ENCODE results near the gene HBZ.
"Not testable (repeated sequence)": the region's sequence is repeated elsewhere in the genome, so short reads cannot be mapped to it uniquely, and the experiment has no call there.

HBZ gene

DNA sequence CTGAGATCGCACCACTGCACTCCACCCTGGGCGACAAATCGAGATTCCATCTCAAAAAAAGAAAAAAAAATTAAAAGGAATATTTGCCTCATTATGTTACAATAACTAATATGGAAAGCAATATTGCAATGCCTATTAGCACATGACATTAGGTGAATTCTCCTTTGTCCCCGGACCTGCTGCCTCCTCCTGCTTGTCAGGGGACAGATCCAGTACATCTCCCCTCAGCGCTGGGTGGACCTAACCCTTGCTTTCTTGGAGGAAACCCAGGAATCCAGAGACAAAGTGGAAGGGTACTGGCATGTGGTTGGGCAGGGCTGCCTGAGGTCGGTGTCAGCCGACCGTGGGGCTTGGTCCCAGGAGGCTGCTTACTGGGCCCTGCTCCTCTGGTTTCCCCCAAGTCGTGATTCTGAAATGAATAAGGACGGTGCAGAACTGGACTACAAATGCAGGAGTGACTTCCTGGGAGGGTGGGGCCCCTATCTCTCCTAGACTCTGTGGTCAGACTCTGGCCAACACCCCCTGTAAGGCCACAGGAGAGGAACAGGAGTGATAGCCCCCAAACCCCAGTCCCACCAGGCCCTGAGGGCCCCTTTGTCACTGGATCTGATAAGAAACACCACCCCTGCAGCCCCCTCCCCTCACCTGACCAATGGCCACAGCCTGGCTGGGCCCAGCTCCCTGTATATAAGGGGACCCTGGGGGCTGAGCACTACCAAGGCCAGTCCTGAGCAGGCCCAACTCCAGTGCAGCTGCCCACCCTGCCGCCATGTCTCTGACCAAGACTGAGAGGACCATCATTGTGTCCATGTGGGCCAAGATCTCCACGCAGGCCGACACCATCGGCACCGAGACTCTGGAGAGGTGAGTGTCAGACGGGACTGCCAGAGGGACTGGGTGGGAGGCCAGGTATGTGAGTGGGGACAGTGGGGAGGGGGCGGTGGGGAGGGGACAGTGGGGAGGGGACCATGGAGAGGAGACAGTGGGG, at the start of gene HBZ:
HBZ (plus strand) TSS at position 504 of the 988 bp plus-strand sequence; CDS start at position 770, 266 bp downstream.
- DNase-seq (ENCODE audit: low spot score): no peak

DNA sequence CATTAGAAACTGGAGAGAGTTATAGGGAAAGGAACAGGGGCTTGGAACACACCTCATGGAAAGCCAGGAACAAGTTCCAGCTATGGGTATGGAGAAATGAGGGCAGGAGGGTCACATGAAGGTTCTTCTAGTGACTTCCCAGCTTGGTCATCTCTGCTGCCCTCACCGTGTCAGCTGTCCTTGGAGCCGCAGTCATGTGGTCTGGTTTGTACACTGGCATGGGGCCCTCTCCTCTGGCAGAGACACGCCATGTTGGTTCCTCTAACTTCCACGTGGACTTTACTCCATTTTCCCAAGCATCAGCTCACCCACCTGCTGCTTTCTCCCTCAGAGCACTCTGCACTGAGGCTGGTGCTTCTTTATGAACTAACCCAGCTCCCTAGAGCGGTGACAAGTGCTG, 48.1 kb upstream of the HBZ start:
- DNase-seq (ENCODE audit: low spot score): no peak

- DNase-seq (ENCODE audit: low spot score): no peak
These were observed 47.5 kb upstream of the HBZ start for GRCh38 chr16:104928-105327.

DNA sequence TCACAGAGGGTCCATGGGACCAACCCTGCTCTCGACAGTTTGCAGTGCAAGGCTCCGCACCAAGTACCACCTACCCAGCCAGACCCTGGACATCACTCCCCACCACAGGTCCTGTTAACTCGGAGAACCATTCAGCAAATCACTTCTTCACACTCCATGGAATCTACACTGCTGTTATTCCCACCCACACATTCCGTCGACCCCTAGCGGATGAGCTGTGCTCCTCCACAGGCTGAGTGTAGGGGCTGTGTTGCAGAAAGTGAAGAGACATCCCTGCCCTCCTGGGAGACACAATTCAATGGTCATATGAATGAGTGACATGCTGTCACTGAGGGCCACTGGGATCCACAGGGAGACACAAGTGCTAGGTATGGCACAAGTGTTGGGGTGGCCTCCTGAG, 46.9 kb upstream of the HBZ start:
- DNase-seq (ENCODE audit: low spot score): no peak

- peak; percentile 76 for DNase-seq (ENCODE audit: low spot score)
These were observed 45.7 kb upstream of the HBZ start for GRCh38 chr16:106623-107324.

DNA sequence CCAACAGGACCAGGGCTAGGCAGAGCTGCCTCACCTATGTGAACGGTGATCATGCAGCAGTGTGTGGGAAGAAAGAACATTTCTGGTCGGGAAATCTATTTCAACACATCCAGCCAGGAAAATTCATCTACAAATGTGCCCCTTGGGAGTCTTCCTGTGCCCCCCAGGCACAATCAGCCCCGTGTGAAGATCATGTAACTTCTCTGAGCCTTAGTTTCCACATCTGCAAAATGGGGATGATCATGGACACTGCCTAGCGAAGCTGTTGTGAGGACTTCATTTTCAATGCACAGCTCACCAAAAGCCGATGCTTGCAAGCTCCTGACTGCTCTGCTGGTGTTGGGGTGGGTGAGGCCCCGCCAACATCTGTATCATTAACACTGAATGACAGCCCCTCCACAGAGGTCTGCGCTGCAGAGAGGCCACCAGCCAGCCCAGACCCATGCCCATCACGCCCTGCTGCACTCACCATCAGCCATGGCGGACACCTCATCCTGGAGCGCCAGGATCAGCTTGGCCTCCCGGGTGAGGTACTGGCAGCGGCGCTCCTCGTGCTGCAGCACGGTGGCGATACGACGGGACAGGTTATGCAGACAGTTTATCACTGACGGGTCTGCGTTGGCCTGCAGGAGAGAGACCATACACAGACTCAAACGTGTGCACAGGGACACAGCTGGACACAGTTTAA, 40.1 kb upstream of the HBZ start:
- no peak for DNase-seq (ENCODE audit: low spot score)

GRCh38 chr16:114327-114726, 38.1 kb upstream of the HBZ start:
- DNase-seq (ENCODE audit: low spot score): no peak

GRCh38 chr16:116015-116414, 36.4 kb upstream of the HBZ start:
- no peak for DNase-seq (ENCODE audit: low spot score)

GRCh38 chr16:117379-118365, 34.8 kb upstream of the HBZ start:
- DNase-seq (ENCODE audit: low spot score): peak; percentile 58

DNA sequence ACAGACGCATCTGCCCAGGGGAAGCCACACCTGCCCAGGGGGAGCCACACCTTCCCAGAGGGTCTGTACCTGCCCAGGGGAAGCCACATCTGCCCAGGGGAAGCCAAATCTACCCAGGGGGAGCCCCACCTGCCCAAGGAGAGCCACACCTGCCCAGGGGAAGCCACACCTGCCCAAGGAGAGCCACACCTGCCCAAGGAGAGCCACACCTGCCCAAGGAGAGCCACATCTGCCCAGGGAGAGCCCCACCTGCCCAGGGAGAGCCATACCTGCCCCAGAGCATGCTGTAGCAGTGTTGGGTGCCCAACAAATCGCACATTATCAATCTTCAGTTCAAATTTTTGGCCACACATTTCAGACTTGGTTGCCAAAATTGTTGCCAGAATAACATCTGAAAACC, 33.6 kb upstream of the HBZ start:
- no peak for DNase-seq (ENCODE audit: low spot score)

- DNase-seq (ENCODE audit: low spot score): no peak
These were observed 33.1 kb upstream of the HBZ start for GRCh38 chr16:119295-119694.

- no peak for DNase-seq (ENCODE audit: low spot score)
These were observed 32.5 kb upstream of the HBZ start for GRCh38 chr16:119835-120491.

GRCh38 chr16:120756-121155, 31.7 kb upstream of the HBZ start:
- no peak for DNase-seq (ENCODE audit: low spot score)

- no peak for DNase-seq (ENCODE audit: low spot score)
These were observed 30.1 kb upstream of the HBZ start for GRCh38 chr16:122361-122760.

DNA sequence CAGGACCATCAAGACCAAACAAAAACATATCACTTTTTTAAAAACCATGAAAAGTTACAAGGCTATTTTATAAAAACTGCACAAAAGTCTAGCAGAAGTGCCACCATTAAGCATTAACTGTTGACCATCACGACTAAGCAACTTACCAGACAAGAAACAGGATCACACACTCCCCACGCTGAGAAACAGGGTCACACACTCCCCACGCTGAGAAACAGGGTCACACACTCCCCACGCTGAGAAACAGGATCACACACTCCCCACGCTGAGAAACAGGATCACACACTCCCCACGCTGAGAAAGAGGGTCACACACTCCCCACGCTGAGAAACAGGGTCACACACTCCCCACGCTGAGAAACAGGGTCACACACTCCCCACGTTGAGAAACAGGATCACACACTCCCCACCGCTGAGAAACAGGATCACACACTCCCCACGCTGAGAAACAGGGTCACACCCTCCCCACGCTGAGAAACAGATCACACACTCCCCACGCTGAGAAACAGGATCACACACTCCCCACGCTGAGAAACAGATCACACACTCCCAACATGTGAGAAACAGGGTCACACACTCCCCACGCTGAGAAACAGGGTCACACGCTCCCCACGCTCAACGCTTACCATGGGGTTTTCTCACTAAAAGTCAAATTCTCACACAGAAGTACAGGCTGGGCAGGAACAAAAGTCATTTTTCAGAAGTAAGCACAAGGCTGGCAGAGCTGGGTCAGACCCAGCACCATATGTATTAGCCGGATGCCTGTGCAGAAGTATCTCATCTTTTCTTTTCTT, 28.7 kb upstream of the HBZ start:
- DNase-seq (ENCODE audit: low spot score): not testable (repeated sequence)

GRCh38 chr16:125011-125410, 27.4 kb upstream of the HBZ start:
- DNase-seq (ENCODE audit: low spot score): no peak

- no peak for DNase-seq (ENCODE audit: low spot score)
These were observed 23.4 kb upstream of the HBZ start for GRCh38 chr16:129075-129474.

- DNase-seq (ENCODE audit: low spot score): no peak
These were observed 21.8 kb upstream of the HBZ start for GRCh38 chr16:130533-131173.

DNA sequence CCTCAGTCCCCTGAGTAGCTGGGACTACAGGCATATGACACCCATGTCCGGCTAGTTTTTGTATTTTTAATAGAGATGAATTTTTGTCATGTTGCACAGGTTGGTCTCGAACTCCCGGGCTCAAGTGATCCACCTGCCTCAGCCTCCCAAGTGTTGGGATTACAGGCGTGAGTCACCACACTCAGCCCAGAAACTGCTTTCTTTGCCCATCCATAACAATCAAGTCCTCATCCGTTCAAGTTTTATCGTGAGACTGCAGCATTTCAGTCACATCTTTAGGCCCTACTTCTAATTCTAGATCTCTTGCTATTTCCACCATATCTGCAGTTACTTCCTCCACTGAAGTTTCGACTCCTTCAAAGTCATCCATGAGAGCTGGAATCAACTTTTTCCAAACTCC, 20.3 kb upstream of the HBZ start:
- no peak for DNase-seq (ENCODE audit: low spot score)

DNA sequence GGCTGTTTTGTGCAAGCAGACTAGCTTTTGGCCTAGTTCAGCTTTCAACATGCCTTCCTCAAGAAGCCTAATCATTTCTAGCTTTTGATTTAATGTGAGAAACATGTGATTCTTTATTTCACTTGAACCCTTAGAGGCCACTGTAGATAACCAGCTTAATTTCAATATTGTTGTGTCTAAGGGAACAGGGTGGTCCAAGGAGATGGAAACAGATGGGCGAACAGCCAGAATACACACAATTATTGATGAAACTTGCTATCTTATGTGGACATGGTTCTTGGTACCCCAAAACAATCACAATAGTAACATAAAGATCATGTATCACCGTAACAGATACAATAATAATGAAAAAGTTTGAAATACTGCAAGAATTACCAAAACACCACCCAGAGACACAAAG, 18.7 kb upstream of the HBZ start:
- DNase-seq (ENCODE audit: low spot score): no peak

Data from activated CD4-positive, alpha-beta T cell treated with anti-CD3 and anti-CD28 coated beads, Interleukin-2, Interleukin-4, amounts not matched to agents 100 ng/mL and 50 ng/mL, durations not matched to agents 16 hours and 8 hours (primary cell).